Stimulated activated naive CD8-positive, alpha-beta T cell treated with anti-CD3 and anti-CD28 coated beads, Interleukin-15, Interleukin-2, amounts not matched to agents 100 U/mL and 50 U/mL, for 24 hours (primary cell): ENCODE results near the gene TVP23C.
"Not testable (repeated sequence)": the region's sequence is repeated elsewhere in the genome, so short reads cannot be mapped to it uniquely, and the experiment has no call there.

ENCODE experiments used
- ATAC-seq: fragments of 150-1000 bp; cut with Tn5 transposase; one replicate; pipeline ENCODE4 v1.10.0; 2021
- DNase-seq: peaks from one replicate; pipeline ENCODE4 v3.0.0; 2021

TVP23C gene

GRCh38 chr17:15563375-15563857 is at the start of gene TVP23C:
Gene TVP23C, minus strand, starts transcription at chr17:15563483. Its CDS starts 35 bp downstream, at chr17:15563448.
- ATAC-seq (peak; percentile 84), DNase-seq (peak; percentile 69)

GRCh38 chr17:15592960-15593359 is 29.7 kb upstream of the TVP23C start:
- ATAC-seq, DNase-seq: not testable (repeated sequence)

GRCh38 chr17:15591986-15592385 is 28.7 kb upstream of the TVP23C start:
- DNase-seq = not testable (repeated sequence)

GRCh38 chr17:15590844-15591243 is 27.6 kb upstream of the TVP23C start:
- not testable (repeated sequence) for ATAC-seq

More at GRCh38 chr17:15591986-15592385, 28.7 kb upstream of the TVP23C start:
- not testable (repeated sequence) for ATAC-seq

GRCh38 chr17:15589544-15590536 is 26.6 kb upstream of the TVP23C start:
- ATAC-seq (peak; percentile 78), DNase-seq (peak; percentile 50)

More at GRCh38 chr17:15590844-15591243, 27.6 kb upstream of the TVP23C start:
- not testable (repeated sequence) for DNase-seq

GRCh38 chr17:15588017-15588416 is 24.7 kb upstream of the TVP23C start:
- DNase-seq, ATAC-seq: not testable (repeated sequence)

- DNase-seq, ATAC-seq: not testable (repeated sequence)
These were observed 20.0 kb upstream of the TVP23C start for GRCh38 chr17:15583313-15583712.

- ATAC-seq = not testable (repeated sequence)
These were observed 18.2 kb upstream of the TVP23C start for GRCh38 chr17:15581462-15581861.

GRCh38 chr17:15576848-15577247 is 13.6 kb upstream of the TVP23C start:
- ATAC-seq, DNase-seq: not testable (repeated sequence)

More at GRCh38 chr17:15581462-15581861, 18.2 kb upstream of the TVP23C start:
- not testable (repeated sequence) for DNase-seq

GRCh38 chr17:15574660-15575059 is 11.4 kb upstream of the TVP23C start:
- ATAC-seq, DNase-seq: not testable (repeated sequence)

GRCh38 chr17:15573870-15574269 is 10.6 kb upstream of the TVP23C start:
- not testable (repeated sequence) for DNase-seq, ATAC-seq

- ATAC-seq = peak; percentile 50
- not testable (repeated sequence) for DNase-seq
These were observed 489 bp downstream of the TVP23C start for GRCh38 chr17:15562613-15563374.

GRCh38 chr17:15561439-15561838 is 1.8 kb downstream of the TVP23C start:
- not testable (repeated sequence) for ATAC-seq, DNase-seq

GRCh38 chr17:15558403-15559105 is 4.7 kb downstream of the TVP23C start:
- not testable (repeated sequence) for DNase-seq

GRCh38 chr17:15557334-15557832 is 5.9 kb downstream of the TVP23C start:
- not testable (repeated sequence) for ATAC-seq, DNase-seq

More at GRCh38 chr17:15558403-15559105, 4.7 kb downstream of the TVP23C start:
- not testable (repeated sequence) for ATAC-seq

- DNase-seq = not testable (repeated sequence)
- peak; percentile 59 for ATAC-seq
These were observed 10.4 kb downstream of the TVP23C start for GRCh38 chr17:15552932-15553331.

GRCh38 chr17:15549552-15549951 is 13.7 kb downstream of the TVP23C start:
- not testable (repeated sequence) for ATAC-seq, DNase-seq

- not testable (repeated sequence) for DNase-seq
These were observed 16.7 kb downstream of the TVP23C start for GRCh38 chr17:15546604-15547003.

GRCh38 chr17:15540371-15541219 is 22.7 kb downstream of the TVP23C start:
- not testable (repeated sequence) for ATAC-seq, DNase-seq

More at GRCh38 chr17:15546604-15547003, 16.7 kb downstream of the TVP23C start:
- ATAC-seq = not testable (repeated sequence)

- ATAC-seq, DNase-seq: not testable (repeated sequence)
These were observed 30.2 kb downstream of the TVP23C start for GRCh38 chr17:15533122-15533521.
